PC-3 (cell line): ENCODE results near the gene PAPOLA. TPM values are rescaled to one million over a fixed set of nuclear protein-coding genes. Genes with fewer than 3 reads are reported as not detected.

Experiments
- ATAC-seq: fragments of 200-7000 bp; cut with Tn5 transposase; 2 replicates; pipeline ENCODE4 v1.9.1; 2020; ENCODE audit warnings: mild to moderate bottlenecking, moderate library complexity
- BruUV-seq: library from RNA; stranded (reverse); fragments of 400-500 nt; replicated peaks from 2 replicates; lab custom pipeline; 2021; lab: Mats Ljungman, UMichigan
- CTCF ChIA-PET: fragments of 300-600 bp; sonication (Branson Sonifier 250); formaldehyde crosslinking; loops from one replicate; lab custom pipeline; 2022; ENCODE audit warnings: antibody characterized with exemption; lab: Charles Lee
- POLR2A ChIA-PET: fragments of 300-600 bp; sonication (Branson Sonifier 250); formaldehyde crosslinking; loops from one replicate; lab custom pipeline; 2022; ENCODE audit warnings: antibody characterized with exemption; ENCODE audit not compliant: unreplicated experiment; lab: Charles Lee
- DNase-seq: peaks from one replicate; pipeline ENCODE4 v3.0.0-alpha.2; 2015
- H2AFZ ChIP-seq: fragments of 300-600 bp; sonication (generic); 2 replicates; pipeline ENCODE4 v1.6.0; 2016; ENCODE audit warnings: antibody characterized with exemption, low read length
- H3F3A ChIP-seq: fragments of 300-600 bp; sonication (generic); one replicate; pipeline ENCODE4 v1.6.0; 2017; ENCODE audit warnings: antibody characterized with exemption, low read length, control low read depth, mild to moderate bottlenecking; ENCODE audit not compliant: unreplicated experiment
- H3K27ac ChIP-seq: fragments of 300-600 bp; sonication (generic); 2 replicates; pipeline ENCODE4 v1.5.1; 2016; ENCODE audit warnings: mild to moderate bottlenecking, low read length
- H3K27me3 ChIP-seq: fragments of 300-600 bp; sonication (generic); 2 replicates; pipeline ENCODE4 v1.6.1; 2016; ENCODE audit warnings: low read length, mixed read lengths
- H3K36me3 ChIP-seq: fragments of 300-600 bp; sonication (generic); 2 replicates; pipeline ENCODE4 v1.6.1; 2016; ENCODE audit warnings: low read depth, mixed run types, low read length, mixed read lengths
- H3K4me1 ChIP-seq: fragments of 300-600 bp; sonication (generic); 2 replicates; pipeline ENCODE4 v1.5.1; 2016; ENCODE audit warnings: low read length; ENCODE audit not compliant: insufficient read depth
- H3K4me2 ChIP-seq: fragments of 300-600 bp; sonication (generic); 2 replicates; pipeline ENCODE4 v1.6.0; 2016; ENCODE audit warnings: low read length
- H3K4me3 ChIP-seq: fragments of 300-600 bp; sonication (generic); 2 replicates; pipeline ENCODE4 v1.5.1; 2016; ENCODE audit warnings: mild to moderate bottlenecking, low read length, mixed read lengths
- H3K79me2 ChIP-seq: fragments of 300-600 bp; sonication (generic); 2 replicates; pipeline ENCODE4 v1.6.1; 2017; ENCODE audit warnings: low read length, mixed read lengths
- H3K9ac ChIP-seq: fragments of 300-600 bp; sonication (generic); 2 replicates; pipeline ENCODE4 v1.6.0; 2016; ENCODE audit warnings: mild to moderate bottlenecking, low read length
- H3K9me2 ChIP-seq: fragments of 300-600 bp; sonication (generic); replicated peaks from 2 replicates; pipeline ENCODE4 v1.6.1; 2016; ENCODE audit warnings: mixed run types, low read length, mixed read lengths
- H3K9me3 ChIP-seq: fragments of 300-600 bp; sonication (generic); 2 replicates; pipeline ENCODE4 v1.6.1; 2016; ENCODE audit warnings: low read length, mixed read lengths
- H4K20me1 ChIP-seq: fragments of 300-600 bp; sonication (generic); 2 replicates; pipeline ENCODE4 v1.6.1; 2016; ENCODE audit warnings: low read length, mixed read lengths
- CTCF ChIP-seq: fragments of 300-600 bp; sonication (generic); conservative IDR thresholded peaks from 2 replicates; pipeline ENCODE4 v1.5.1; 2017; ENCODE audit warnings: antibody characterized with exemption, low read depth, mild to moderate bottlenecking, low read length
- EZH2 ChIP-seq: fragments of 300-600 bp; sonication (generic); IDR thresholded peaks from one replicate; pipeline ENCODE4 v1.6.1; 2017; ENCODE audit warnings: antibody characterized with exemption, mild to moderate bottlenecking, low read length; ENCODE audit not compliant: unreplicated experiment
- EZH2phosphoT487 ChIP-seq: fragments of 300-600 bp; sonication (generic); IDR thresholded peaks from 2 replicates; pipeline ENCODE4 v1.6.1; 2018; ENCODE audit warnings: mild to moderate bottlenecking, antibody characterized with exemption, low read length, borderline replicate concordance
- intact Hi-C: fragments of 100-400 bp; cut with micrococcal nuclease; formaldehyde crosslinking; loops from 2 replicates; pipeline ENCODE4 v1.9.0; 2023
- total RNA-seq: library from RNA; depleted of rRNA; stranded (reverse); fragments of >200 nt; gene quantifications from 2 replicates; pipeline ENCODE4 v1.2.3, GENCODE V29; 2014

PAPOLA gene
- total RNA-seq, 1 experiment from 2014 or later = 111 TPM

GRCh38 chr14:96586921-96587822, 85.0 kb downstream of the PAPOLA start:
- no peak for TF ChIP-seq EZH2phosphoT487
- intact Hi-C loops = loop anchor here (10.0 kb wide), 1 partner anchor 598 kb away; no protein-coding TSS in a partner anchor

GRCh38 chr14:96587823-96588385, 85.7 kb downstream of the PAPOLA start:
- no peaks in the 10 kb centered on the region for H3K9me3 ChIP-seq
- H3K4me2 ChIP-seq = no peak overlapping the region
- no peak overlapping the region for H3K9ac ChIP-seq
- H3K9me2 ChIP-seq = no peaks in the 10 kb centered on the region
- no peak for DNase-seq
- ChIA-PET POLR2A (no interaction called here), CTCF (no interaction called here)
- intact Hi-C loops = loop anchor here (10.0 kb wide), 1 partner anchor 597 kb away; no protein-coding TSS in a partner anchor
- H3K36me3 ChIP-seq = no peaks in the 10 kb centered on the region
- H3K4me1 ChIP-seq = no peaks in the 10 kb centered on the region
- H3F3A ChIP-seq = no peaks in the 10 kb centered on the region
- no peak overlapping the region for H3K4me3 ChIP-seq
- H3K27ac ChIP-seq = no peak overlapping the region
- TF ChIP-seq EZH2 = no peak
- no peak for TF ChIP-seq CTCF
- no peak for TF ChIP-seq EZH2phosphoT487
- ATAC-seq = no peak
- no peaks in the 10 kb centered on the region for H4K20me1 ChIP-seq
- no peak overlapping the region for H2AFZ ChIP-seq
- peaks cover 5% of the 10 kb centered on the region; the same call in 1 of the 2 replicates for H3K27me3 ChIP-seq
- no TSS peak for BruUV-seq
- no peaks in the 10 kb centered on the region for H3K79me2 ChIP-seq

More at GRCh38 chr14:96586921-96587822, 85.0 kb downstream of the PAPOLA start:
- ATAC-seq = no peak
- Histone ChIP-seq H4K20me1 (no peaks in the 10 kb centered on the region), H2AFZ (no peak overlapping the region), H3F3A (no peaks in the 10 kb centered on the region), H3K79me2 (no peaks in the 10 kb centered on the region), H3K36me3 (no peaks in the 10 kb centered on the region), H3K27me3 (peaks cover 5% of the 10 kb centered on the region; the same call in 1 of the 2 replicates), H3K27ac (no peak overlapping the region), H3K9ac (no peak overlapping the region), H3K4me3 (no peak overlapping the region), H3K9me3 (no peaks in the 10 kb centered on the region), H3K9me2 (no peaks in the 10 kb centered on the region), H3K4me2 (no peak overlapping the region), H3K4me1 (no peaks in the 10 kb centered on the region)
- ChIA-PET POLR2A (interaction anchor here (0.6 kb wide), 1 partner anchor 552 kb away, joined by 3 read pairs; no protein-coding TSS in a partner anchor), CTCF (no interaction called here)
- no TSS peak for BruUV-seq
- DNase-seq = no peak

GRCh38 chr14:96588410-96589257, 86.5 kb downstream of the PAPOLA start:
- Histone ChIP-seq H3K9me3 (no peaks in the 10 kb centered on the region), H3K27me3 (peaks cover 5% of the 10 kb centered on the region; the same call in 1 of the 2 replicates), H3K9ac (no peak overlapping the region), H4K20me1 (no peaks in the 10 kb centered on the region), H3K79me2 (no peaks in the 10 kb centered on the region), H2AFZ (no peak overlapping the region), H3K36me3 (no peaks in the 10 kb centered on the region), H3K27ac (no peak overlapping the region), H3K4me1 (no peaks in the 10 kb centered on the region), H3K4me3 (no peak overlapping the region), H3K4me2 (no peak overlapping the region), H3K9me2 (no peaks in the 10 kb centered on the region), H3F3A (no peaks in the 10 kb centered on the region)
- TF ChIP-seq EZH2phosphoT487 = no peak
- no peak for TF ChIP-seq EZH2
- no peak for TF ChIP-seq CTCF
- intact Hi-C loops = loop anchor here (10.0 kb wide), 1 partner anchor 596 kb away; no protein-coding TSS in a partner anchor
- DNase-seq (no peak), ATAC-seq (no peak)
- ChIA-PET CTCF (no interaction called here), POLR2A (no interaction called here)
- no TSS peak for BruUV-seq
